ENCODE measurements around the gene DPP6. TPM values are rescaled to one million over a fixed set of nuclear protein-coding genes. Genes with fewer than 3 reads are reported as not detected.

Gene DPP6
- total RNA-seq, 4 donors from 2014 or later: 1.8 to 33.7 (median 6.4) TPM

GRCh38 chr7:154817224-154817896 is 765.2 kb downstream of the DPP6 start:
- Histone ChIP-seq H3K4me3 (no peak overlapping the region), H3K27ac (no peak overlapping the region), H3K9me3 (peaks cover 0 to 1% of the 10 kb centered on the region in 2 donors), H3K27me3 (no peaks in the 10 kb centered on the region), H3K4me1 (no peaks in the 10 kb centered on the region), H3K36me3 (no peaks in the 10 kb centered on the region)
- intact Hi-C loops (cut with DNase I; ENCODE audit: low total_unique reads) (no loop called here), in situ Hi-C loops (cut with MboI; ENCODE audit: low pct_ligation_motif_present in 1 of 4, low pct_unique_long_range_greater_than_20kb in 1 of 4, low sequenced_read_pairs in 3 of 4) (no loop called here)
- no peak for TF ChIP-seq EP300 (IDR thresholded peaks at IDR 0.05; ENCODE audit: low read depth)
- TF ChIP-seq, protein P1, sequence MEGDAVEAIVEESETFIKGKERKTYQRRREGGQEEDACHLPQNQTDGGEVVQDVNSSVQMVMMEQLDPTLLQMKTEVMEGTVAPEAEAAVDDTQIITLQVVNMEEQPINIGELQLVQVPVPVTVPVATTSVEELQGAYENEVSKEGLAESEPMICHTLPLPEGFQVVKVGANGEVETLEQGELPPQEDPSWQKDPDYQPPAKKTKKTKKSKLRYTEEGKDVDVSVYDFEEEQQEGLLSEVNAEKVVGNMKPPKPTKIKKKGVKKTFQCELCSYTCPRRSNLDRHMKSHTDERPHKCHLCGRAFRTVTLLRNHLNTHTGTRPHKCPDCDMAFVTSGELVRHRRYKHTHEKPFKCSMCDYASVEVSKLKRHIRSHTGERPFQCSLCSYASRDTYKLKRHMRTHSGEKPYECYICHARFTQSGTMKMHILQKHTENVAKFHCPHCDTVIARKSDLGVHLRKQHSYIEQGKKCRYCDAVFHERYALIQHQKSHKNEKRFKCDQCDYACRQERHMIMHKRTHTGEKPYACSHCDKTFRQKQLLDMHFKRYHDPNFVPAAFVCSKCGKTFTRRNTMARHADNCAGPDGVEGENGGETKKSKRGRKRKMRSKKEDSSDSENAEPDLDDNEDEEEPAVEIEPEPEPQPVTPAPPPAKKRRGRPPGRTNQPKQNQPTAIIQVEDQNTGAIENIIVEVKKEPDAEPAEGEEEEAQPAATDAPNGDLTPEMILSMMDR (IDR thresholded peaks at IDR 0.05): no peak
- TF ChIP-seq POLR2AphosphoS5 (IDR thresholded peaks at IDR 0.05): peak in 1 of 3 donors; percentile 66
- no peak for TF ChIP-seq POLR2A (IDR thresholded peaks at IDR 0.05)
- no peak for DNase-seq
- WGBS, 2 donors (ENCODE audit: low coverage in 1 of 2): 79 to 89% methylated on average over 3 to 7 of the region's 7 CpGs

DNA sequence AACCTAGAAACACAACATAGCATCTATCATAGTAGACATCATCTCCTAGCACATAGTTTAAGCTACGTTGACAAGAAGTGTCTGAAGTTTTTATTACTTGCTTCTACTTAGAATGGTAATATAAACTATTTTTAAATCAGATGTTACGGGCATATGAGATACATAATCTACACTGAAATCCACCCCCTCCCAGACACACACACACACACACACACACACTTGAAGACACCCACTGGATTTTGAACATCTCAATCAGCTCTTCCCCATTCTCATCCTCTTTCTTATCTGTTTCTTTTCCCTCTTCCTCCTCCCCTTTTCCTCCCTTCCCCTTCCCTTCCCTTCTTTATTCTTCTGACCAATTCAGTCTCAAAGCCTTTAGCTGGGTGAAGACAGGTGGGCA is 774.8 kb downstream of the DPP6 start:
- no peaks in the 10 kb centered on the region for H3K27me3 ChIP-seq
- no peak overlapping the region for H3K4me3 ChIP-seq
- intact Hi-C loops (cut with DNase I; ENCODE audit: low total_unique reads): no loop called here
- H3K4me1 ChIP-seq: no peaks in the 10 kb centered on the region
- no peak overlapping the region for H3K27ac ChIP-seq
- in situ Hi-C loops (cut with MboI; ENCODE audit: low pct_ligation_motif_present in 1 of 4, low pct_unique_long_range_greater_than_20kb in 1 of 4, low sequenced_read_pairs in 3 of 4): loop anchor here in 1 of 4 donors (25.0 kb wide), 1 partner anchor 135 kb away; no protein-coding TSS in a partner anchor
- H3K36me3 ChIP-seq: no peaks in the 10 kb centered on the region
- H3K9me3 ChIP-seq: no peaks in the 10 kb centered on the region
- 43 to 51% methylated on average over 2 of the region's 2 CpGs for whole genome bisulfite sequencing, 2 donors (ENCODE audit: low coverage in 1 of 2)
- TF ChIP-seq POLR2A (IDR thresholded peaks at IDR 0.05) (no peak), POLR2AphosphoS5 (IDR thresholded peaks at IDR 0.05) (no peak), EP300 (IDR thresholded peaks at IDR 0.05; ENCODE audit: low read depth) (no peak)
- TF ChIP-seq, protein P1 (IDR thresholded peaks at IDR 0.05): no peak
- DNase-seq: no peak

- Histone ChIP-seq H3K9me3 (no peaks in the 10 kb centered on the region), H3K27me3 (no peaks in the 10 kb centered on the region), H3K27ac (no peak overlapping the region), H3K4me3 (no peak overlapping the region), H3K36me3 (no peaks in the 10 kb centered on the region), H3K4me1 (no peaks in the 10 kb centered on the region)
- TF ChIP-seq POLR2AphosphoS5 (IDR thresholded peaks at IDR 0.05) (no peak), EP300 (IDR thresholded peaks at IDR 0.05; ENCODE audit: low read depth) (no peak), POLR2A (IDR thresholded peaks at IDR 0.05) (no peak)
- TF ChIP-seq, protein P1 (IDR thresholded peaks at IDR 0.05): peak; percentile 22 to 59 (median 44)
- WGBS, 2 donors (ENCODE audit: low coverage in 1 of 2): 57 to 80% methylated on average over 1 to 12 of the region's 12 CpGs
- DNase-seq: peak; percentile 46
- in situ Hi-C loops (cut with MboI; ENCODE audit: low pct_ligation_motif_present in 1 of 4, low pct_unique_long_range_greater_than_20kb in 1 of 4, low sequenced_read_pairs in 3 of 4) (loop anchor here in 1 of 4 donors (25.0 kb wide), 1 partner anchor 130 kb away; no protein-coding TSS in a partner anchor), intact Hi-C loops (cut with DNase I; ENCODE audit: low total_unique reads) (no loop called here)
Observed at GRCh38 chr7:154832557-154833138, 780.5 kb downstream of the DPP6 start.

GRCh38 chr7:154836021-154836448 is 783.8 kb downstream of the DPP6 start:
- Histone ChIP-seq H3K4me3 (no peak overlapping the region), H3K27ac (no peak overlapping the region), H3K27me3 (no peaks in the 10 kb centered on the region), H3K36me3 (no peaks in the 10 kb centered on the region), H3K9me3 (no peaks in the 10 kb centered on the region), H3K4me1 (no peaks in the 10 kb centered on the region)
- no peak for DNase-seq
- TF ChIP-seq POLR2A (IDR thresholded peaks at IDR 0.05) (no peak), POLR2AphosphoS5 (IDR thresholded peaks at IDR 0.05) (no peak), EP300 (IDR thresholded peaks at IDR 0.05; ENCODE audit: low read depth) (no peak)
- TF ChIP-seq, protein P1 (IDR thresholded peaks at IDR 0.05): no peak
- WGBS, 2 donors (ENCODE audit: low coverage in 1 of 2): 68 to 83% methylated on average over 4 to 13 of the region's 13 CpGs
- intact Hi-C loops (cut with DNase I; ENCODE audit: low total_unique reads): no loop called here
- in situ Hi-C loops (cut with MboI; ENCODE audit: low pct_ligation_motif_present in 1 of 4, low pct_unique_long_range_greater_than_20kb in 1 of 4, low sequenced_read_pairs in 3 of 4): loop anchor here in 1 of 4 donors (25.0 kb wide), 1 partner anchor 126 kb away; no protein-coding TSS in a partner anchor

Data from transverse colon (tissue), 4 donors.